SK-N-SH (cell line): ENCODE results near the gene BNC2. TPM values are rescaled to one million over a fixed set of nuclear protein-coding genes. Genes with fewer than 3 reads are reported as not detected.

Experiments used
- CTCF ChIA-PET: fragments of 300-600, 350-600 bp; formaldehyde crosslinking; extraction: SDS; loops from one replicate; lab custom pipeline; 2021; lab: Yijun Ruan, JAX
- POLR2A ChIA-PET: fragments of 350-600 bp; sonication (Branson Sonifier 250); formaldehyde crosslinking; extraction: SDS; loops from one replicate; lab custom pipeline; 2020; ENCODE audit warnings: antibody characterized with exemption, inconsistent platforms; lab: Yijun Ruan, JAX
- DNase-seq: peaks from one replicate; pipeline ENCODE4 v3.0.0; 2012
- H2AFZ ChIP-seq: fragments of 200-600 bp; sonication (generic); 2 replicates; pipeline ENCODE4 v1.8.1; 2016; ENCODE audit warnings: antibody characterized with exemption, mild to moderate bottlenecking, low read depth
- H3F3A ChIP-seq: fragments of 200-600 bp; sonication (generic); replicated peaks from 2 replicates; pipeline ENCODE3; 2016; ENCODE audit warnings: antibody characterized with exemption, mild to moderate bottlenecking; ENCODE audit not compliant: insufficient read depth
- H3K27ac ChIP-seq, 2 experiments: fragments of 200-500 bp in 1 of 2; fragments of 200-600 bp in 1 of 2; sonication (Bioruptor generic) in 1 of 2; sonication (generic), shearing (Covaris generic) in 1 of 2; 2 replicates each; pipeline versions ENCODE4 v1.5.1 to v1.6.1; 2014 to 2016; ENCODE audit warnings: low read depth in 2 of 2, inconsistent platforms in 1 of 2, low read length in 1 of 2, mild to moderate bottlenecking in 1 of 2, mixed read lengths in 1 of 2
- H3K27me3 ChIP-seq: fragments of 200-600 bp; sonication (generic), shearing (Covaris generic); 2 replicates; pipeline ENCODE4 v1.6.1; 2016; ENCODE audit warnings: mixed run types; ENCODE audit not compliant: insufficient read depth
- H3K36me3 ChIP-seq, 2 experiments: fragments of 200-500 bp in 1 of 2; fragments of 200-600 bp in 1 of 2; sonication (Bioruptor generic) in 1 of 2; sonication (generic) in 1 of 2; replicated peaks in 1 of 2; 2 replicates each; pipeline versions ENCODE3 to v1.5.1; 2014 to 2016; ENCODE audit warnings: low read length in 1 of 2, mild to moderate bottlenecking in 1 of 2; ENCODE audit not compliant: insufficient read depth in 2 of 2, control insufficient read depth in 1 of 2
- H3K4me1 ChIP-seq, 2 experiments: fragments of 200-500 bp in 1 of 2; fragments of 200-600 bp in 1 of 2; sonication (Bioruptor generic) in 1 of 2; sonication (generic), shearing (Covaris generic) in 1 of 2; 2 replicates each; pipeline versions ENCODE4 v1.5.1 to v1.6.1; 2014 to 2016; ENCODE audit warnings: low read depth in 1 of 2, low read length in 1 of 2, mixed run types in 1 of 2; ENCODE audit not compliant: insufficient read depth in 2 of 2, control insufficient read depth in 1 of 2
- H3K4me2 ChIP-seq: fragments of 200-600 bp; sonication (generic), shearing (Covaris generic); 2 replicates; pipeline ENCODE4 v1.6.1; 2017; ENCODE audit warnings: mixed run types
- H3K4me3 ChIP-seq, 2 experiments: fragments of 200-500 bp in 1 of 2; fragments of 200-600 bp in 1 of 2; sonication (Bioruptor generic) in 1 of 2; sonication (generic), shearing (Covaris generic) in 1 of 2; 2 replicates each; pipeline versions ENCODE4 v1.5.1 to v1.8.1; 2014 to 2016; ENCODE audit warnings: low read depth in 2 of 2, inconsistent platforms in 1 of 2, low read length in 1 of 2, mild to moderate bottlenecking in 1 of 2, mixed read lengths in 1 of 2, moderate library complexity in 1 of 2
- H3K79me2 ChIP-seq: fragments of 200-600 bp; sonication (generic); 2 replicates; pipeline ENCODE4 v1.8.1; 2017; ENCODE audit warnings: mild to moderate bottlenecking; ENCODE audit not compliant: insufficient read depth
- H3K9ac ChIP-seq: fragments of 200-600 bp; sonication (generic); 2 replicates; pipeline ENCODE4 v1.6.1; 2017; ENCODE audit warnings: mixed run types
- H3K9me2 ChIP-seq: fragments of 200-600 bp; sonication (generic); 2 replicates; pipeline ENCODE4 v1.6.1; 2017; ENCODE audit warnings: mixed run types
- H3K9me3 ChIP-seq: fragments of 200-600 bp; sonication (generic); 2 replicates; pipeline ENCODE4 v1.6.1; 2017; ENCODE audit warnings: mixed run types, mild to moderate bottlenecking, moderate library complexity
- H4K20me1 ChIP-seq: fragments of 200-600 bp; sonication (generic); 2 replicates; pipeline ENCODE4 v1.6.1; 2017; ENCODE audit warnings: mild to moderate bottlenecking, mixed run types; ENCODE audit not compliant: insufficient read depth
- CHD2 ChIP-seq: fragments of 150-350 bp; IDR thresholded peaks from 2 replicates; pipeline ENCODE4 v1.6.1; 2018; ENCODE audit warnings: low read length; ENCODE audit not compliant: partially characterized antibody
- CTCF ChIP-seq: fragments of 200-600 bp; sonication (generic); IDR thresholded peaks from 2 replicates; pipeline ENCODE4 v1.6.1; 2017; ENCODE audit warnings: antibody characterized with exemption, mild to moderate bottlenecking, moderate library complexity
- EP300 ChIP-seq, 2 experiments: IDR thresholded peaks; 2 replicates each; pipeline versions ENCODE4 v1.4.0 to v1.6.1; 2012; ENCODE audit warnings: borderline replicate concordance in 1 of 2, low read depth in 1 of 2, low read length in 1 of 2
- EZH2phosphoT487 ChIP-seq: fragments of 200-600 bp; sonication (generic); IDR thresholded peaks from 2 replicates; pipeline ENCODE4 v1.6.1; 2017; ENCODE audit warnings: low read depth, mixed run types, mild to moderate bottlenecking, antibody characterized with exemption, moderate library complexity, borderline replicate concordance
- FOSL2 ChIP-seq: IDR thresholded peaks from 2 replicates; pipeline ENCODE4 v1.4.0; 2012; ENCODE audit warnings: low read depth, mild to moderate bottlenecking, moderate library complexity, borderline replicate concordance
- FOXJ3 ChIP-seq: sonication (generic); formaldehyde crosslinking; IDR thresholded peaks from 2 replicates; pipeline ENCODE4 v1.5.1; 2020; ENCODE audit warnings: mild to moderate bottlenecking, missing genetic modification reagents
- FOXM1 ChIP-seq: IDR thresholded peaks from 2 replicates; pipeline ENCODE4 v1.4.0; 2012; ENCODE audit warnings: low read depth, mild to moderate bottlenecking
- GABPA ChIP-seq: IDR thresholded peaks from 2 replicates; pipeline ENCODE4 v1.4.0; 2012; ENCODE audit warnings: low read depth, mild to moderate bottlenecking
- GATA2 ChIP-seq: sonication (generic); formaldehyde crosslinking; IDR thresholded peaks from 2 replicates; pipeline ENCODE4 v1.5.0; 2020; ENCODE audit warnings: mild to moderate bottlenecking, missing genetic modification reagents
- MAX ChIP-seq: IDR thresholded peaks from 2 replicates; pipeline ENCODE4 v1.4.0; 2012; ENCODE audit warnings: low read depth
- MEF2A ChIP-seq: IDR thresholded peaks from 2 replicates; pipeline ENCODE4 v1.4.0; 2012; ENCODE audit warnings: low read depth, borderline replicate concordance
- MXI1 ChIP-seq: IDR thresholded peaks from 2 replicates; pipeline ENCODE4 v1.6.1; 2012; ENCODE audit warnings: mild to moderate bottlenecking, low read depth, low read length, improper control_type of control experiment
- NFIC ChIP-seq: IDR thresholded peaks from 2 replicates; pipeline ENCODE4 v1.4.0; 2012; ENCODE audit warnings: borderline replicate concordance
- PBX3 ChIP-seq: IDR thresholded peaks from 2 replicates; pipeline ENCODE4; 2012
- POLR2AphosphoS5 ChIP-seq: IDR thresholded peaks from 2 replicates; pipeline ENCODE4 v1.6.1; 2012; ENCODE audit warnings: low read depth, low read length
- RAD21 ChIP-seq: IDR thresholded peaks from 2 replicates; pipeline ENCODE4 v1.6.1; 2012; ENCODE audit warnings: mild to moderate bottlenecking, low read length
- RFX5 ChIP-seq: IDR thresholded peaks from 2 replicates; pipeline ENCODE4 v1.6.1; 2012; ENCODE audit warnings: mild to moderate bottlenecking, improper control_type of control experiment, low read length
- SIN3A ChIP-seq: IDR thresholded peaks from 2 replicates; pipeline ENCODE4 v1.6.1; 2012; ENCODE audit warnings: low read depth, mild to moderate bottlenecking, low read length, moderate library complexity, borderline replicate concordance
- SMC3 ChIP-seq: IDR thresholded peaks from 2 replicates; pipeline ENCODE4 v1.6.1; 2012; ENCODE audit warnings: low read depth, low read length, improper control_type of control experiment
- TCF12 ChIP-seq: IDR thresholded peaks from 2 replicates; pipeline ENCODE4 v1.4.0; 2012
- TEAD4 ChIP-seq: IDR thresholded peaks from 2 replicates; pipeline ENCODE4 v1.4.0; 2012; ENCODE audit warnings: mild to moderate bottlenecking, borderline replicate concordance; ENCODE audit not compliant: insufficient read depth
- YY1 ChIP-seq: IDR thresholded peaks from 2 replicates; pipeline ENCODE4 v1.4.0; 2012; ENCODE audit warnings: low read depth, mild to moderate bottlenecking
- WGBS: methylation state at CpG from one replicate; pipeline ENCODE4 v1.1.6; 2017; ENCODE audit warnings: low lambda C conversion rate; 5-methylcytosine and 5-hydroxymethylcytosine counted together
- polyA plus RNA-seq, 3 experiments: library from polyadenylated mRNA; depleted of rRNA; stranded (reverse); fragments of >200 nt; gene quantifications; 2 replicates each; pipeline ENCODE4 v1.2.3, GENCODE V29; 2012
- TF ChIP-seq, protein P1 (sequence below): IDR thresholded peaks from 2 replicates; pipeline ENCODE4 v1.6.1; 2012; ENCODE audit warnings: mild to moderate bottlenecking, low read depth, low read length, moderate library complexity

The BNC2 gene
- polyA plus RNA-seq, 1 of the 3 experiments (the other 2 are of a cell fraction), result 8.8 TPM

DNA sequence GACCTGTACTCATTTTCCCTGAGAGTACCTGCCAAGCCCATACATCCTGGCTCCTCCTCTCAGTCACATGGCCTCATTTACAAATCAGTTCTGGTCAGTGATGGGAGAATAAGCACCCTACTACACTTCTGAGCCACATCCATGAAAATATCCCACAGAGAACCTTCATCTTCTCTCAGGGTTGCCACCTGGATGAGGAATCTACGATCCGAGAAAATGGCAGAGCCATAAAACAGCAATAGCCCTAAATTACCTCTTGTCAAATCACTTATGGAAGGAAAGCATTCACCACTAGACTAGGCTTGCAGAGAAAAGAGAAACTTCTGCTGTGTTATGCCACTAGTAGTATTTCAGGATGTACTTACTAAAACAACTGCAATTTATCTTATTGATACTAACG lies 324.8 kb downstream of the BNC2 start:
- H4K20me1 ChIP-seq, result no peaks in the 10 kb centered on the region
- no peak overlapping the region for H3K4me2 ChIP-seq
- no peaks in the 10 kb centered on the region for H3K27me3 ChIP-seq
- H3F3A ChIP-seq, result peaks cover 8% of the 10 kb centered on the region
- H3K4me1 ChIP-seq, result peaks cover 3 to 16% of the 10 kb centered on the region in 2 experiments; a peak in 3 of 4 replicates
- H3K4me3 ChIP-seq, result no peak overlapping the region
- H3K27ac ChIP-seq, result no peak overlapping the region
- ChIA-PET POLR2A (no interaction called here), CTCF (no interaction called here)
- H3K9me2 ChIP-seq, result no peaks in the 10 kb centered on the region
- H2AFZ ChIP-seq, result no peak overlapping the region
- TF ChIP-seq TEAD4, result no peak
- no peak for TF ChIP-seq MXI1
- TF ChIP-seq RAD21, result no peak
- TF ChIP-seq POLR2AphosphoS5, result no peak
- no peak for TF ChIP-seq FOSL2
- no peak for TF ChIP-seq NFIC
- no peak for TF ChIP-seq TCF12
- no peak for TF ChIP-seq MEF2A
- TF ChIP-seq FOXJ3 (CRISPR knock-in tag), result no peak
- TF ChIP-seq MAX, result no peak
- no peak for TF ChIP-seq PBX3
- TF ChIP-seq EP300 (IDR thresholded peaks at IDR 0.05; ENCODE audit: borderline replicate concordance in 1 of 2, low read depth in 1 of 2, low read length in 1 of 2), result no peak
- TF ChIP-seq CHD2, result no peak
- no peak for TF ChIP-seq FOXM1
- 95% methylated on average over 3 of the region's 3 CpGs for WGBS
- no peak overlapping the region for H3K9ac ChIP-seq
- peaks cover 9% of the 10 kb centered on the region for H3K79me2 ChIP-seq
- no peaks in the 10 kb centered on the region for H3K9me3 ChIP-seq
- DNase-seq, result no peak
- H3K36me3 ChIP-seq, result peaks cover 0 to 18% of the 10 kb centered on the region in 2 experiments

GRCh38 chr9:16544842-16545241 lies 325.6 kb downstream of the BNC2 start:
- ChIA-PET POLR2A (no interaction called here), CTCF (no interaction called here)
- Histone ChIP-seq H4K20me1 (no peaks in the 10 kb centered on the region), H3K27ac (no peak overlapping the region), H3K79me2 (peaks cover 9% of the 10 kb centered on the region), H3K27me3 (no peaks in the 10 kb centered on the region), H3F3A (peaks cover 8% of the 10 kb centered on the region), H2AFZ (no peak overlapping the region), H3K9me3 (no peaks in the 10 kb centered on the region), H3K9me2 (no peaks in the 10 kb centered on the region), H3K9ac (no peak overlapping the region), H3K4me3 (no peak overlapping the region), H3K4me1 (peaks cover 3 to 16% of the 10 kb centered on the region in 2 experiments; a peak in 3 of 4 replicates), H3K4me2 (no peak overlapping the region), H3K36me3 (peaks cover 0 to 11% of the 10 kb centered on the region in 2 experiments)
- no peak for DNase-seq
- 84% methylated on average over 1 of the region's 1 CpG for WGBS
- no peak for TF ChIP-seq TCF12
- TF ChIP-seq EZH2phosphoT487, result no peak
- TF ChIP-seq YY1, result no peak
- TF ChIP-seq GATA2 (CRISPR knock-in tag), result no peak
- TF ChIP-seq MAX, result no peak
- no peak for TF ChIP-seq POLR2AphosphoS5
- TF ChIP-seq, protein P1, sequence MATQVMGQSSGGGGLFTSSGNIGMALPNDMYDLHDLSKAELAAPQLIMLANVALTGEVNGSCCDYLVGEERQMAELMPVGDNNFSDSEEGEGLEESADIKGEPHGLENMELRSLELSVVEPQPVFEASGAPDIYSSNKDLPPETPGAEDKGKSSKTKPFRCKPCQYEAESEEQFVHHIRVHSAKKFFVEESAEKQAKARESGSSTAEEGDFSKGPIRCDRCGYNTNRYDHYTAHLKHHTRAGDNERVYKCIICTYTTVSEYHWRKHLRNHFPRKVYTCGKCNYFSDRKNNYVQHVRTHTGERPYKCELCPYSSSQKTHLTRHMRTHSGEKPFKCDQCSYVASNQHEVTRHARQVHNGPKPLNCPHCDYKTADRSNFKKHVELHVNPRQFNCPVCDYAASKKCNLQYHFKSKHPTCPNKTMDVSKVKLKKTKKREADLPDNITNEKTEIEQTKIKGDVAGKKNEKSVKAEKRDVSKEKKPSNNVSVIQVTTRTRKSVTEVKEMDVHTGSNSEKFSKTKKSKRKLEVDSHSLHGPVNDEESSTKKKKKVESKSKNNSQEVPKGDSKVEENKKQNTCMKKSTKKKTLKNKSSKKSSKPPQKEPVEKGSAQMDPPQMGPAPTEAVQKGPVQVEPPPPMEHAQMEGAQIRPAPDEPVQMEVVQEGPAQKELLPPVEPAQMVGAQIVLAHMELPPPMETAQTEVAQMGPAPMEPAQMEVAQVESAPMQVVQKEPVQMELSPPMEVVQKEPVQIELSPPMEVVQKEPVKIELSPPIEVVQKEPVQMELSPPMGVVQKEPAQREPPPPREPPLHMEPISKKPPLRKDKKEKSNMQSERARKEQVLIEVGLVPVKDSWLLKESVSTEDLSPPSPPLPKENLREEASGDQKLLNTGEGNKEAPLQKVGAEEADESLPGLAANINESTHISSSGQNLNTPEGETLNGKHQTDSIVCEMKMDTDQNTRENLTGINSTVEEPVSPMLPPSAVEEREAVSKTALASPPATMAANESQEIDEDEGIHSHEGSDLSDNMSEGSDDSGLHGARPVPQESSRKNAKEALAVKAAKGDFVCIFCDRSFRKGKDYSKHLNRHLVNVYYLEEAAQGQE, result no peak
- no peak for TF ChIP-seq FOSL2
- no peak for TF ChIP-seq SMC3
- no peak for TF ChIP-seq FOXJ3 (CRISPR knock-in tag)
- no peak for TF ChIP-seq CTCF
- no peak for TF ChIP-seq GABPA
- no peak for TF ChIP-seq SIN3A
- TF ChIP-seq MEF2A, result no peak
- no peak for TF ChIP-seq TEAD4
- TF ChIP-seq RFX5, result no peak
